Uterus (tissue), 2 donors: ENCODE results near the gene C9orf153.

Experiments used
- POLR2A ChIP-seq, 2 donors: fragments of 450-650 bp; IDR thresholded peaks; one replicate each; pipeline ENCODE4 v1.6.1; 2016; ENCODE audit warnings: antibody characterized with exemption in 2 of 2, mild to moderate bottlenecking in 1 of 2, moderate library complexity in 1 of 2
- TF ChIP-seq, protein P1 (sequence below), 4 experiments: fragments of 200-600 bp in 2 of 4; fragments of 450-650 bp in 2 of 4; sonication (generic) in 2 of 4; IDR thresholded peaks; one replicate each; pipeline ENCODE4 v1.5.1; 2016 to 2019; ENCODE audit warnings: antibody characterized with exemption in 4 of 4, mild to moderate bottlenecking in 2 of 4, moderate library complexity in 1 of 4

DNA sequence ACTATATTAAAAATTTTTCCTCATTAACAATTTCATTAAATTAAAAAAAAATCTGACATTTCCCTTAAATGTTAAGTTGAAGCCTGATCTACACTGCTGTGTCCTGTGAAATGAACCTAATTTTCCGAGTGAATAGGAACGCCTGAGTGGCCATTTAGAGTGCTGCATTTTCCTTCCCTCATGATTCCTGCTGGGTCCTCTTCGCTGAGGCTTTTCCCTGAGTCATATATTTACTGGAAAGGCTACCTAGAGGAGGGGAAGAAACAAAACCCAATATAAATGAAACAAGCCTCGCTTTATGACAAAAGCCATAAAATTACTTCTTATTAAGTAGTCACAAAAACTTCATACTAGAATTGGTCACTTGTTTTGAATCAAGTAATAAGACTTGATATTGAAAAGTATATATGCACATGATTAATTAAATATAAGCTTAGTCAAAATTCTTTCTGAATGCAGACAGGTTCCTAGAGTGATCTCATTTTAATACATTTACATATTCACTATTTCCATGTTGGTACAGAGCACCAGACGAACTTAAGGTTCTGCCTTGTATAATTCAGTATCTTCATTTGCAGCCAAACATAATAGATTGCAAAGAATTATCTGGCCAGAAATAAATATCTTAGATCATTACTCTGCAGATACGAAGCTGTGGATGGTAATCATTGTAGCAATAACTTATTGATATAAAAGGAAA lies 29.2 kb upstream of the C9orf153 start:
- TF ChIP-seq POLR2A (IDR thresholded peaks at IDR 0.05): no peak
- TF ChIP-seq, protein P1, sequence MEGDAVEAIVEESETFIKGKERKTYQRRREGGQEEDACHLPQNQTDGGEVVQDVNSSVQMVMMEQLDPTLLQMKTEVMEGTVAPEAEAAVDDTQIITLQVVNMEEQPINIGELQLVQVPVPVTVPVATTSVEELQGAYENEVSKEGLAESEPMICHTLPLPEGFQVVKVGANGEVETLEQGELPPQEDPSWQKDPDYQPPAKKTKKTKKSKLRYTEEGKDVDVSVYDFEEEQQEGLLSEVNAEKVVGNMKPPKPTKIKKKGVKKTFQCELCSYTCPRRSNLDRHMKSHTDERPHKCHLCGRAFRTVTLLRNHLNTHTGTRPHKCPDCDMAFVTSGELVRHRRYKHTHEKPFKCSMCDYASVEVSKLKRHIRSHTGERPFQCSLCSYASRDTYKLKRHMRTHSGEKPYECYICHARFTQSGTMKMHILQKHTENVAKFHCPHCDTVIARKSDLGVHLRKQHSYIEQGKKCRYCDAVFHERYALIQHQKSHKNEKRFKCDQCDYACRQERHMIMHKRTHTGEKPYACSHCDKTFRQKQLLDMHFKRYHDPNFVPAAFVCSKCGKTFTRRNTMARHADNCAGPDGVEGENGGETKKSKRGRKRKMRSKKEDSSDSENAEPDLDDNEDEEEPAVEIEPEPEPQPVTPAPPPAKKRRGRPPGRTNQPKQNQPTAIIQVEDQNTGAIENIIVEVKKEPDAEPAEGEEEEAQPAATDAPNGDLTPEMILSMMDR (IDR thresholded peaks at IDR 0.05): no peak
